Activated T-cell treated with anti-CD3 and anti-CD28 coated beads, Interleukin-2, amount 50 U/mL, for 24 hours (primary cell): Measurements from ENCODE around the gene NEK11.
"Not testable (repeated sequence)": the region's sequence is repeated elsewhere in the genome, so short reads cannot be mapped to it uniquely, and the experiment has no call there.

Experiments
- DNase-seq: peaks from one replicate; pipeline ENCODE4 v3.0.0-alpha.2; 2020
- H3K27ac Mint-ChIP-seq: 2 replicates; pipeline ENCODE4 v1.8.0; 2020; ENCODE audit warnings: mild to moderate bottlenecking, mixed read lengths
- H3K27me3 Mint-ChIP-seq: 2 replicates; pipeline ENCODE4 v1.8.0; 2020; ENCODE audit warnings: mixed read lengths
- H3K36me3 Mint-ChIP-seq: 2 replicates; pipeline ENCODE4 v1.8.0; 2020; ENCODE audit warnings: low read depth, mixed read lengths
- H3K4me1 Mint-ChIP-seq: 2 replicates; pipeline ENCODE4 v1.8.0; 2020; ENCODE audit warnings: low read depth, mixed read lengths
- H3K4me3 Mint-ChIP-seq: 2 replicates; pipeline ENCODE4 v1.8.0; 2020; ENCODE audit warnings: mild to moderate bottlenecking, moderate library complexity, mixed read lengths
- H3K9me3 Mint-ChIP-seq: 2 replicates; pipeline ENCODE4 v1.8.0; 2020; ENCODE audit warnings: mixed read lengths

Gene NEK11

GRCh38 chr3:131349946-131350347 lies 323.3 kb downstream of the NEK11 start:
- H3K4me1 Mint-ChIP-seq, result peaks cover 2% of the 10 kb centered on the region
- no peak for DNase-seq
- H3K9me3 Mint-ChIP-seq, result no peaks in the 10 kb centered on the region
- H3K27ac Mint-ChIP-seq, result no peak overlapping the region
- no peaks in the 10 kb centered on the region for H3K36me3 Mint-ChIP-seq
- no peak overlapping the region for H3K4me3 Mint-ChIP-seq
- H3K27me3 Mint-ChIP-seq, result no peaks in the 10 kb centered on the region

GRCh38 chr3:131350506-131350905 lies 323.8 kb downstream of the NEK11 start:
- H3K9me3 Mint-ChIP-seq, result no peaks in the 10 kb centered on the region
- DNase-seq, result no peak
- no peak overlapping the region for H3K27ac Mint-ChIP-seq
- no peaks in the 10 kb centered on the region for H3K36me3 Mint-ChIP-seq
- no peaks in the 10 kb centered on the region for H3K27me3 Mint-ChIP-seq
- no peak overlapping the region for H3K4me3 Mint-ChIP-seq
- peaks cover 2% of the 10 kb centered on the region for H3K4me1 Mint-ChIP-seq

DNA sequence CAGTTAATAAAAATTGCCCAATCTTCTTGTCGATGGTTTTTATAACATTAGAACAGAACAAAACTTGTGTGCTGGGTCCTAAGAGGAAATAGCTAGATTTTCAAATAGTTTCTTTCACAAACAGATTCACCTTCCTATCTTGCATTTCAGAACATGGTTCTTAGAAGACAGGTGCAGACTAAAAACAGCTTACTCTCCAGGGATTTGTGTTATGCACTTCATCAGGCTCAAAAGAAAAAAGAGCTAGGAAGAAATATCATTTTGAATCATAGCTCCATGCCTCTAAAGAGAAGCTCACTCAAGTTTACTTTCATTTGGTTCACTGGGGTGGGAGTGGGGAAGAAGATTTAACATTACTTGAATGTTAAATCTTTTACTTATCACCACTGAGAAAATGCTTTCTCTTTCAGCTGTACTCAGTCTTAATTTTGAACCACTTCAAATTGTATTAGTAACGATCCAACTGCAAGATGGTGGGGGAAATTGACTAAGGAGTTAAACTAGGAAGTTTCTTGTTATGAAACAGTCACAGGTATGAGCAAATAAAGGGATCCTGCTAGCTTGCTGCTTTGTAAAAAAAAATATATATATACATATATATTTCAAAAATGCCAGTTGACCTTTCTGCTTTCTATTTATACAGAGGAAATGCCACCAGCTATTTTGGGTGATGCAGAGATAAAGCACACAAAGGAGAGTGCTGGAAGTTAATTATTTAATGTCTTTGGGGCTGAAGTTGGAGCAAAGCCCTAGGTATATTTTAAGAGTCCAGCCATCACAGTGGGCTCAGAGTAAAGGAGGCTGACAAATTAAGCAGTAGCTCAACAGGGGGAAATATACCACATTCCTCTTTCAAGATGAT lies 326.6 kb downstream of the NEK11 start:
- Mint-ChIP-seq H3K4me1 (peaks cover 2% of the 10 kb centered on the region), H3K9me3 (no peaks in the 10 kb centered on the region), H3K27me3 (peaks cover 8% of the 10 kb centered on the region), H3K4me3 (no peak overlapping the region), H3K27ac (no peak overlapping the region), H3K36me3 (no peaks in the 10 kb centered on the region)
- no peak for DNase-seq

DNA sequence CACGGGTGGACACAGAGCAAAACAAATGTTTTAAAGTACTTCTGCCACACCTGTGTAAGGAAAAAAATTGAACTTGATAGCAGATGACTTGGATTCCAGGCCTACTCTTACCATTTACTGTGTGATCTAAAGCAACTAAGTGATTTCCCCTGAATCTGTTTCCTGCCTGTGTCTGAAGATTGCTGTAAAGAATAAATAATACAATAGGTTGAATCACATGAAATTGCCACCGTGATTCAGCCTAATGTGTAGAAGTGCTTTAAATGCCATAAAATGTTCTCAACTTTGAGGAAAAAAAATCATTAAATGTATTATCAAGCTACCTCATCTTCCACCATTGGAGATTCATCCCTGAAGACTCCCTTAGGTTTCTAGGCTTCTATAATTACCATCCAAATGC lies 327.3 kb downstream of the NEK11 start:
- no peaks in the 10 kb centered on the region for H3K36me3 Mint-ChIP-seq

GRCh38 chr3:131356006-131356595 lies 329.4 kb downstream of the NEK11 start:
- DNase-seq, result no peak
- Mint-ChIP-seq H3K4me3 (no peak overlapping the region), H3K27ac (no peak overlapping the region), H3K4me1 (peaks cover 3% of the 10 kb centered on the region), H3K9me3 (no peaks in the 10 kb centered on the region), H3K36me3 (no peaks in the 10 kb centered on the region), H3K27me3 (peaks cover 21% of the 10 kb centered on the region)

More for the DNA sequence above, 327.3 kb downstream of the NEK11 start:
- Mint-ChIP-seq H3K9me3 (no peaks in the 10 kb centered on the region), H3K4me1 (peaks cover 2% of the 10 kb centered on the region), H3K27ac (no peak overlapping the region), H3K4me3 (no peak overlapping the region), H3K27me3 (peaks cover 8% of the 10 kb centered on the region)
- no peak for DNase-seq

- Mint-ChIP-seq H3K36me3 (no peaks in the 10 kb centered on the region), H3K4me3 (no peak overlapping the region), H3K27ac (no peak overlapping the region), H3K9me3 (no peaks in the 10 kb centered on the region), H3K27me3 (peaks cover 32% of the 10 kb centered on the region), H3K4me1 (peaks cover 11% of the 10 kb centered on the region)
- no peak for DNase-seq
Observed at GRCh38 chr3:131357275-131357674, 330.6 kb downstream of the NEK11 start.

DNA sequence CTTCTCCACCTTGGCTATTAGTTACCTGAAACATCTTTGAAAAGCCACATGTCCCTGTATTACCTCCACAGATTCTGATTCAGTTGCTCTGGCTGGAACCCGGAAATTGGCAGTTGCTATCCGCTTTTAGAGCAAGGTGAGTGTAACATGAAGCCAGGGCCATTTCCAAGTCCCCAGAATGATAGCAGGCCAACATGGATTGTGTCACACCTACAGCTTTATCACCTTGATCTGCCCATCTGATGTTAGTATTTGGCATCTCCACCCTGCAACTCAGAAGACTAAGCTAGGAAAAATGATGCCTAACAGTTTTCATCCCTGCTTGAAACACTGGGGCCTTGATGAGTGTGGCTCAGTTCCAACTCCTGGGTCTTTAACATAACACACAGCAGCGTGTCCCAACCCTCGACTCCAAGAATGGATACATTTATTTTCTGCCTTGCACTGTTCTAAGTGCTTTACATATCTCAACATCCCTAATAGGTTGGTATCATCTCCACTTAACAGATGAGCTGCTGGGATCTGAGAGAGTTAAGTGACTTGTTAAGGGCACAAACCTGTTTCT lies 333.6 kb downstream of the NEK11 start:
- no peaks in the 10 kb centered on the region for H3K36me3 Mint-ChIP-seq
- peaks cover under 1% of the 10 kb centered on the region for H3K9me3 Mint-ChIP-seq
- H3K4me1 Mint-ChIP-seq, result peaks cover 13% of the 10 kb centered on the region
- no peak for DNase-seq
- H3K27me3 Mint-ChIP-seq, result peaks cover 59% of the 10 kb centered on the region
- no peak overlapping the region for H3K4me3 Mint-ChIP-seq
- H3K27ac Mint-ChIP-seq, result no peak overlapping the region

DNA sequence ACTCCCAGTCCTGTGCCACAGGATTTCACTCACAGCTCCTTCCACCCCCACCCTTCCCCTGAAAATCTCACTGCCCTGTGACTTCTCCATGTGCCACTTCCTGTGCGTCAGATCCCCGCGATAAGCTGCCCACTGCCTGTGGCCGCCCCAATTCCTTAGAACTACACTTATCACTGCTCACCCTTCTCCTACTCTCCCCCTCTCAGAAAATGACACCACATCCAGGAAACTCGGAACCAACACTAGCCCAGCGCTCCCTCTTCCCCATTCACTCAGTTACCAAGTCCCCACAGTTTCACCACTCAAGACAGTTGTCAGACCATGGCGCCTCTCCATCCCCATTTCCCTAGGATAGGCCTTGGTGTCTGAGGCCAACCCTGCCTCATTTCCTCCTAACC lies 334.4 kb downstream of the NEK11 start:
- Mint-ChIP-seq H3K4me3 (peak overlapping the region; percentile 46), H3K27me3 (peaks cover 65% of the 10 kb centered on the region), H3K4me1 (peaks cover 13% of the 10 kb centered on the region)
- H3K9me3 Mint-ChIP-seq, H3K36me3 Mint-ChIP-seq, DNase-seq, H3K27ac Mint-ChIP-seq: not testable (repeated sequence)

DNA sequence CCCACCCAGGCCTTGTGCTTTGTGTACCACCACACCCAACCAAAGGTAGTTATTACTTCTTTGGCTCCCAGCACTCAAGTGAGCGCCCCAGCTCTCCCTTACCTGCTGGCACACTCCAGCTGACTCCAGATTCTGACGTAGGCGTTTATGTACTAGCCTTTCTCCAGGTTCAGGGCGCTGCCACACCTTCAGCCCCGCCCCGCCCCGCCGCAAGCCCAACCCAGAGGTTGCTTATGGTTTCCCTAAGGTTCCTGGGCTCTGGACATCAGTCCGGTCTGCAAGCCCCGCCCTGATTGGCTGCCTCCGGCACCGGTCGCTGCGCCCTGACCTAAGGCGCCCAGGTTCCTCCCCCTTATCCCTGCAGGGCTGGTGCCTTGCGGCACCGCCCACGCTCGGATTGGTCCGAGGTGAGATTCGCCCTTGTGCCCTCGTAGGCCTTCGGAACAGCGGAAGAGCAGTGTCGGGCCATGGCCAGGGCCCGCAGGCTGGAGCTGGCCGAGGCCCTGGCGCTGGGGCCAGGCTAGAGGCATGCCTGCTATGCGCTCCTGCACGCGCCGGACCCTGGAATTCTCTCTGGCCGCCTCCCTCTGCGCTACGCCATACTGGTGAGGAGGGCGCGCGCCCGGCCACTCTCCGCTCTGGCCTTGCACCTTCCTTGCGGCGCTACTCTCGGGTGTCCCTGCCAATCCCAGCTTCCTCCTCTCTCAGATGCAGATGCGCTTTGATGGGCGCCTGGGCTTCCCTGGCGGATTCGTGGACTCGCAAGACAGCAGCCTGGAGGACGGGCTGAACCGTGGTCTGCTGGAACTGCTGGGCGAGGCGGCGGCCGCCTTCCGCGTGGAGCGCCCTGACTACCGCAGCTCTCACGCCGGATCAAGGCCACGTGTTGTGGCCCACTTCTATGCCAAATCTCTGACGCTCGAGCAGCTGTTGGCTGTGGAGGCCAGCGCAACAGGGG lies 335.1 kb downstream of the NEK11 start:
- Mint-ChIP-seq H3K4me1 (peaks cover 13% of the 10 kb centered on the region), H3K27ac (no peak overlapping the region), H3K4me3 (peak overlapping the region; percentile 67), H3K27me3 (peaks cover 62% of the 10 kb centered on the region), H3K36me3 (no peaks in the 10 kb centered on the region), H3K9me3 (peaks cover 3% of the 10 kb centered on the region)
- no peak for DNase-seq

- Mint-ChIP-seq H3K4me3 (no peak overlapping the region), H3K27ac (no peak overlapping the region), H3K27me3 (peaks cover 57% of the 10 kb centered on the region), H3K4me1 (peaks cover 13% of the 10 kb centered on the region), H3K9me3 (peaks cover 3% of the 10 kb centered on the region), H3K36me3 (no peaks in the 10 kb centered on the region)
- DNase-seq, result no peak
Observed at GRCh38 chr3:131363275-131363674, 336.6 kb downstream of the NEK11 start.

GRCh38 chr3:131370935-131371687 lies 344.4 kb downstream of the NEK11 start:
- Mint-ChIP-seq H3K27ac (peak overlapping the region; percentile 28), H3K27me3 (no peaks in the 10 kb centered on the region)
- no peak for DNase-seq

DNA sequence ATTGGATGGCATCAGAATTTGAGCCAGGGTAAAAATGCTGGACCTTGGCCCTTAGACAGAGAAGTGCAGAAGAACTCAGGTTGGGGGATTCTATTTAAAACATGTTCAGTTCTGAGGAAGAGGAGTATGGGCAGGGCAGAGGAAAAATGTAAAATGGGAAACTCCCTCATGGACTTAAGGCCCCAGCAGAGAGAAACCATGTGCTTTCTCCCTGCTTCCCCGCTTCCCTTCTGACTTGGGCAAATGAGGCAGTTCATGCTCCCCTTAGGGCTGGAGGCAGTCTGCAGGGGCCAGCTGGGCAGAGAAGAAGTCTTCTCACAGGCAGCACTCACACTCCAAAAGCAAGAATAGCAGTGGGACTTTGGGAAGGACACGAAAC lies 345.0 kb downstream of the NEK11 start:
- no peak overlapping the region for H3K4me3 Mint-ChIP-seq
- peaks cover 3% of the 10 kb centered on the region for H3K36me3 Mint-ChIP-seq
- no peak for DNase-seq
- H3K4me1 Mint-ChIP-seq, result peaks cover 5% of the 10 kb centered on the region
- no peaks in the 10 kb centered on the region for H3K9me3 Mint-ChIP-seq
- no peaks in the 10 kb centered on the region for H3K27me3 Mint-ChIP-seq
- H3K27ac Mint-ChIP-seq, result peak overlapping the region; percentile 28

More at GRCh38 chr3:131370935-131371687, 344.4 kb downstream of the NEK11 start:
- Mint-ChIP-seq H3K9me3 (no peaks in the 10 kb centered on the region), H3K4me3 (no peak overlapping the region), H3K4me1 (peaks cover 5% of the 10 kb centered on the region), H3K36me3 (no peaks in the 10 kb centered on the region)

- no peaks in the 10 kb centered on the region for H3K27me3 Mint-ChIP-seq
- no peaks in the 10 kb centered on the region for H3K9me3 Mint-ChIP-seq
- H3K36me3 Mint-ChIP-seq, result peaks cover 3% of the 10 kb centered on the region
- no peak overlapping the region for H3K27ac Mint-ChIP-seq
- H3K4me3 Mint-ChIP-seq, result no peak overlapping the region
- DNase-seq, result no peak
- peaks cover 6% of the 10 kb centered on the region for H3K4me1 Mint-ChIP-seq
Observed at GRCh38 chr3:131374741-131375140, 348.1 kb downstream of the NEK11 start.
